ENCODE measurements around the gene DHRS7B.
A peak's percentile ranks its signal among the peaks of the same experiment; 100 is the strongest.
"Not testable (repeated sequence)": the region's sequence is repeated elsewhere in the genome, so short reads cannot be mapped to it uniquely, and the experiment has no call there.

The DHRS7B gene, protein sequence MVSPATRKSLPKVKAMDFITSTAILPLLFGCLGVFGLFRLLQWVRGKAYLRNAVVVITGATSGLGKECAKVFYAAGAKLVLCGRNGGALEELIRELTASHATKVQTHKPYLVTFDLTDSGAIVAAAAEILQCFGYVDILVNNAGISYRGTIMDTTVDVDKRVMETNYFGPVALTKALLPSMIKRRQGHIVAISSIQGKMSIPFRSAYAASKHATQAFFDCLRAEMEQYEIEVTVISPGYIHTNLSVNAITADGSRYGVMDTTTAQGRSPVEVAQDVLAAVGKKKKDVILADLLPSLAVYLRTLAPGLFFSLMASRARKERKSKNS

DNA sequence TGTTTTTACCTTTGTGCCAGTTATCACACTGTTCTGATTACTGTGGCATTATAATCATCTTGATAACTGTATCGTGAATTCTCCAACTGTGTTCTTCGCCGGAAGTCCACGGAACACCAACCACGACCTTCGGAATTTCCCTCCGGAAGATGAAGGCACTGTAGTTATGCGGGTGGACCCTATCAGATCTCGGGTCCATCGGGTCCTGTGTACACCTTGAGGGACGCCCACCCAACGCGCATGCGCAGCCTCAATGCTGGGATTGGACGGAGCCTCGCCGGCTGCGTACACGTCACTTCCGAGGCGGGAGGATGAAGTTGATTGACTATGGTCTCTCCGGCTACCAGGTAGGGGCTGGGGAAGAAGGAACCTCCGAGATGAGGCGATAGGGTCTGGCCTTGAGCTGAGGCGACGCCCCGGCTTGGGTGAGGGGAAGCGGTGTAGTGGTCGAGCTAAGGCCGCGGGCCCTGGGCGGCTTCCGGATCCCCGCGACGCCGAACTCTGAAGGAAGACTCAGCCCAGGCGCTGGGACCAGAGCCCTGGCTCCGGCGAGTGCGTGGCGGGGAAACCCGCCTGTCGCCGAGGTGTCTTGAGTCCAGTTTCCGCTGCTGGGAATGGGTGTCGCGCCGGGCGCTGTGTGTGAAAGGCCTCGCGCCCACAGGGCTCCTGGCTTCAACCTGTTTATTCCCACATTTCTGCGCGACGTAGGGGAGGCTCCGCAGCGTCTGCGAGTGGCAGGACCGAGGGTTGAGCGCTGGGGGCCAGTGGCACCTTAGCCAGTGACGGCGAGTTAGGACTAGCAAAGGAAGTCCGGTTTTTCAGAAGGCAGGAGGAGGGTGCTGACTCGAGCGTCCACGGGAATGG, at the start of gene DHRS7B:
Gene DHRS7B, plus strand, starts transcription at position 320 of the 864 bp plus-strand sequence. Its CDS starts 8 bp downstream, at position 328.
- DNase-seq: peak; percentile 96
- in situ Hi-C loops (cut with HindIII; ENCODE audit: low pct_ligation_motif_present, low pct_unique_long_range_greater_than_20kb, low sequenced_read_pairs): no loop called here

DNA sequence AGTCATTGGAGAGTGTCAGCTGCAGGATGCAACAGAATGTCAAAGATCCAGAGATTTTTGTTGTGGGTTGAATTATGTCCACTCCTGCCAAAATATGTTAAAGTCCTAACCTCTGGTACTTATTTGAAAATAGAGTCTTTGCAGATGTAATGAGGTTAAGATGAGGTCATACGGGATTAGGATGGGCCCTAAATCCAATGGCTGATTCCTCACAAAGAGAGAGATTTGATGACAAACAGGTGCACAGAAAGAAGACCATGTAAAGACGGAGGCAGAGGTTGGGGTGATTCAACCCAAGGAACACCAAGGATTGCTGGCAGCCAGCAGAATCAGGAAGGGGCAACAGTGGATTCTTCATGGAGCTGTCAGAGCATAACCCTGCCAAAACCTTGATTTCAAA, 49.5 kb upstream of the DHRS7B start:
- in situ Hi-C loops (cut with HindIII; ENCODE audit: low pct_ligation_motif_present, low pct_unique_long_range_greater_than_20kb, low sequenced_read_pairs): no loop called here

DNA sequence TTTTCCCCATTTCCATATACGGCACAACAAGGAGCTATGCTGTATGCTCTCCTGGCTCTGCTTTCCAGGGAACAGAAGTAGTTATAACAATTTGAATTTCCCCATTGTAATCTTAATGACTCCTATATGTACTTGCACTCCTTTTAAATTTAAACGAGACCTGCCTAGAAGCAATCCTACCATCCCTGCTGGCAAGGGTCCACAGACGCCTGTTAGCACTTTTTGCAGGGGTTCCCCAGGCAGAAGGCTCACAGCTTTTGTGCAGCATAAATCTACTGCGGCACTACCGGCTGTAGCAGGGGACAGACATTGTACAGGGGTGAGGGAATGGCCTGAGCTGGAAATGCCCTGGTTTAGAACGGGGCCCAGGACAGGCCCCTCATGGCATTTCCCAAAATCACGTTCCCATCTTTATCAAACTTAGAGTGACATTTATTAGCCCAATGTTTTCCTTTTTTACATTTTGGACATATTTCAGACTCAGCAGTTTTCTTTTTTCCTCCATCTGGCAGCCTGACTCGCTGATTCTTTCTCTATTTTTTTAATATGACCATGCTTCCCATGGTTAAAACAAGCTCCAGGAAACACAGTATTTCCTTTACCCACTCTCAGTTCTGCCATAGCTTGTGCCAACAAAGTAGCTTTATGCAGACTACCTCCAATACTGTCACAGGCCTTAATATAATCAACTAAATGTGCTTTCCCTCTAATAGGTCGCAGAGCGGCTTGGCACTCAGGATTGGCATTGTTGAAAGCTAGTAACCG, 48.6 kb upstream of the DHRS7B start:
- in situ Hi-C loops (cut with HindIII; ENCODE audit: low pct_ligation_motif_present, low pct_unique_long_range_greater_than_20kb, low sequenced_read_pairs): no loop called here

More for the DNA sequence above, 49.5 kb upstream of the DHRS7B start:
- no peak for DNase-seq

DNA sequence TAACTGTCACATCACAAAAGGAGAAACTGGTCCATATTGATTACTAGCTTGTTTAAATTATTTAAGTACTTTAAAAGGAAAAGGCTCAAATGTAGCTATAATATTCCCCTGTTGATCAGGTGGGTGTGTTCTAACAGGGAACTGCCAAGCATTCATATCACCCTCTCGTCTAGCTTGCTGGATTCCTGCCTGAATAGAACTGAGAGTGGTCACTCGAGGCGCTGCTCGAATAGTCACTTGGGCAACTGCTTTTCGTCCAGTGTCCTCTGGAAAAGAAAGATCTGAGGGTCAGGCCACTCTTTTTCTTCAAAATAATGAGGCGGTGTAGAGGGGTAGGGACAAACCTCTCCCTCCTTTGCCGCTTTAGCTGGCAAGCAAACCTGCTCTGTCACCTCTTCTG, 47.6 kb upstream of the DHRS7B start:
- no peak for DNase-seq
- in situ Hi-C loops (cut with HindIII; ENCODE audit: low pct_ligation_motif_present, low pct_unique_long_range_greater_than_20kb, low sequenced_read_pairs): no loop called here

More for the DNA sequence above, 48.6 kb upstream of the DHRS7B start:
- DNase-seq: no peak

DNA sequence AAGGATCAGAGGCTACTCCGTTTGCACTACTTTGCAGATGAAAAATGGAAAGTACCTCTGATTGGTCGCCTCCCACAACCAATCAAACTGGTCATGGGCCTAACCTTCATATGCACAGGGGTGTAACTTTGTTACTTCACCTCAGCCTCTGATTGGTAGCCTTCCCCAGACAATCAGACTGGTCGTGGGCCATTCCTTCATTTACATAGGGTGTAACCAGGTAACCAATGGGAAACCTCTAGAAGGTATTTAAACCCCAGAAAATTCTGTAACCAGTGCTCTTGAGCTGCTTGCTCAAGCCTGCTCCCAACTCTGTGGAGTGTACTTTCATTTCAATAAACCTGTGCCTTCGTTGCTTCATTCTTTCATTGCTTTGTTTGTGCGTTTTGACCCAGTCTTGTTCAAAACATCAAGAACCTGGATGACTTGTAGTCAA, 44.7 kb upstream of the DHRS7B start:
- in situ Hi-C loops (cut with HindIII; ENCODE audit: low pct_ligation_motif_present, low pct_unique_long_range_greater_than_20kb, low sequenced_read_pairs): no loop called here
- peak; percentile 47 for DNase-seq

DNA sequence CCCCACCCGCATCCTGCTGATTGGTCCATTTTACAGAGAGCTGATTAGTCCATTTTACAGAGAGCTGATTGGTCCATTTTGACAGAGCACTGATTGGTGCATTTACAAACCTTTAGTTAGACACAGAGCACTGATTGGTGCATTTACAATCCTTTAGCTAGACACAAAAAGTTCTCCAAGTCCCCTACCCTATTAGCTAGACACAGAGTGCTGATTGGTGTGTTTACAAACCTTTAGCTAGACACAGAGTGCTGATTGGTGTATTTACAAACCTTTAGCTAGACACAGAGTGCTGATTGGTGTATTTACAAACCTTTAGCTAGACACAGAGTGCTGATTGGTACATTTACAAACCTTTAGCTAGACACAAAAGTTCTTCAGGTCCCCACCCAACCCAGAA, 41.5 kb upstream of the DHRS7B start:
- in situ Hi-C loops (cut with HindIII; ENCODE audit: low pct_ligation_motif_present, low pct_unique_long_range_greater_than_20kb, low sequenced_read_pairs); DNase-seq: not testable (repeated sequence)

DNA sequence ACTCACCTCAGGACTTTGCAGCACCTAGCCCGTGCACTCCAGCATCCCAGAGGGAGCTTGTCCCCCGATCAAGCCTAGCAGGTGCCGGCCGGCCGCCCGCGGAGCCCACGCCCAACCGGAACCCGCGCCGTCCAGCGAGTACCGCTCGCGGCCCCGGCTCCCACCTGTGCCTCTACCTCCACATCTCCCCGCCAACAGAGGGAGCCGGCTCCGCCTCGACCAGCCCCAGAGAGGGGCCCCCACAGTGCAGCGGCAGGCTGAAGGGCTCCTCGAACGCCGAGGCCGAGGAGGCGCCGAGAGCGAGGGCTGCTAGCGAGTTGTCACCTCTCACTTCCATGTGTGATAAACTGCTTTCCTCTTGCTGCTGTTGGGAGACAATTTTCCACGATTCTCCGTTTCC, 41.1 kb upstream of the DHRS7B start:
- in situ Hi-C loops (cut with HindIII; ENCODE audit: low pct_ligation_motif_present, low pct_unique_long_range_greater_than_20kb, low sequenced_read_pairs): no loop called here
- DNase-seq: no peak

DNA sequence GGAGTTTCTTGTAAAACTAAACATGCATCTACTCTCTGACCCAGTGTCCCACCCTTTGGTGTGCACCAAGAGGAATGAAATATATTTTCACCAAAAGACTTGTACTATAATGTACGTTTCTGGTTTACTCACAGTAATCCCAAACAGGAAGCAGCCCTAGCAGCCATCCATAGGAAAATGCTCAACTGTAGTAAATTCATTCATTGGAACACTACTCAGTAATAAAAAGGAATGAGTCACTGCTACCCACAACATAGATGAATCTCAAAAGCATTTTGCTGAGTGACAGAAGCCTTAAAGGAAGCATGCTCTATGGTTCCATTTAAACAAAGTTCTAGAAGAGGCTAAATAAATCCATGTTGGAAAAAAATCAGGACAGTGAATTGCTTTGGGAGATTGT, 37.6 kb upstream of the DHRS7B start:
- in situ Hi-C loops (cut with HindIII; ENCODE audit: low pct_ligation_motif_present, low pct_unique_long_range_greater_than_20kb, low sequenced_read_pairs): no loop called here
- peak; percentile 73 for DNase-seq

DNA sequence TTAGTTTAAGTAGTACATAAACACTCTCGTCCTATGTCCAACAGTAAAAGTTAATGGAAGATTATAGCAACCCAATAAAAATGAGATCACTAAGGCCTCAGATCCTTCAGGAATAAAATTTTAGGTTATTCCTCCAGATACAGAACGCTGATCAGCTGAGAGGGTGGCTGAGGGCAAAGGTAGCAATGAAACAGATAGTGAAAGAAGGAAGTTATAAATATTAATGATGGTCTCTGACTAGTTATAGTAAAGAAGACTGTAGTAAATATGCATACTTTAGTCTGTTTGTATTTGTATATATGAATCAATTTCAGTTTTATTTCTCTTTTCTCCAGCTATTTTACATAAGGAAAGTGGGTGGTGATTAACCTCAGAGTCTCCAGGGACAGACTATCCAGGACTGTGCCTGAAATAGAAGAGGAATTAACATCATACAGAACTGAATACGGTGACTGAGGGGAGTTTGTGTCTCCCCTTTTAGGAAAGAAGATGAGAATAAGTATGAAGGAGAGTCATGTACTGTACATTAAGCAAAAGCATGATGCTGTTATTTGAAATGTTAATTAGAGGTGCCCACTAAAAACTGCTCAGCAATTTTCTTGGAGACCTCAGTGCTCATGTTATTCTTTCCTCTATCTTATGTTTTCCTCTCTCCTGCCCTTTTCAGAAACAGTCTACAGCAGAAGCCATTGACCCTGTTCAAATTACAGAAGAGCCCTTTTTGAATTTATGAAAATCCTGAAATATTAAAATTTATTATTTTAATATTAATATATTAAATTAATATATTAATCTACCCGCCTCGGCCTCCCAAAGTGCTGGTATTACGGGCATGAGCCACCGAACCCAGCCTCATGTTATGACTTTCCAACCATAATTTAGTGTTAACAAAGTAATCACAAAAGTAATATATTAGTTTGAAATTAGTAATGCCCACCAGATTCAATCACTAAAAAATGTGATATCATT, 36.5 kb upstream of the DHRS7B start:
- in situ Hi-C loops (cut with HindIII; ENCODE audit: low pct_ligation_motif_present, low pct_unique_long_range_greater_than_20kb, low sequenced_read_pairs): no loop called here

DNA sequence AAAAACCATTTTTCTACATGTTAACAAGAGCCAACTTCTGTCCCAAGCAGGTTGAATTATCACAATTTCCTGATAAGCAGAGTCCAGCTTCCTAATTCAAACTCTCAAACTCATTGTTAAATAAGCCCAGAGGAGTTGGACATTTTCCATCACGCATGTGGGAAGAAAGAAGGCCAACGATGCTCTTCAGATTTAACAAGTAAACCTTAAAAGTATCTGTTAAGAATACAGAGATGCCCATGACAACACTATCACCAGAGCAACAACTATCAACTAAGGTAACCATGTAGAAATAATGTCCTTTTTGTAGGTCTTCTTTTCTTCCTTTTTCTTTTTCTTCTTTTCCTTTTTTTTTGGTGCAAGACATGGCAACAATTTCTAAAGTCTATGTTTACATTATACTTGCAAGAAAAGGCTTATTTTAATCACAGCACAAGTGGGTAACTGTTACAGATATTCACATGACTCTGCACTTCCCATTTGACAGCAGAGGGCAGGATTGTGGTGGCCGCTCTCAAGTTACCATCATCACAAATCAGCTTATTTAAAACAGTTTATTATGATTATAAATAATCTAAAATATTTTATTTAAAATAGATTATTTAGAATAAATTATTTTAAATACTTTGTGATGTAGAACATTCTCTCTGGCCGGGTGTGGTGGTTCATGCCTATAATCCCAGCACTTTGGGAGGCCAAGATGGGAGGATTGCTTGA, 35.7 kb upstream of the DHRS7B start:
- in situ Hi-C loops (cut with HindIII; ENCODE audit: low pct_ligation_motif_present, low pct_unique_long_range_greater_than_20kb, low sequenced_read_pairs): no loop called here
- DNase-seq: no peak

More for the DNA sequence above, 36.5 kb upstream of the DHRS7B start:
- DNase-seq: no peak

DNA sequence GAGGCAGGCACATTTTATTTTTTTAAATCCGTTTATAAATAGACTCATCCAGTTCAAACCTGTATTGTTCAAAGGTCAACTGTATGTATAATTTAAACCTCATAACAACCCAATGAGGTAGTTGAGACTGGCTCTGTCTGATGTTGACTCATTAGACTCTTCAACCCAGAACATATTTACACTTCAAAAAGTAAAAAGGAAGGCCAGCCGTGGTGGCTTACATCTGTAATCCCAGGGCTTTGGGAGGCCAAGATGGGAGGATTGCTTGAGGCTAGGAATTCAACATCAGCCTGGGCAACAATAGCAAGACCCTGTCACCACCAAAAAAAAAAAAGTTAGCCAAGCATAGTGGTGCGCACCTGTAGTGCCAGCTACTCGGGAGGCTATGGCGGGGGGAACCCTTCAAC, 32.5 kb upstream of the DHRS7B start:
- DNase-seq: no peak
- in situ Hi-C loops (cut with HindIII; ENCODE audit: low pct_ligation_motif_present, low pct_unique_long_range_greater_than_20kb, low sequenced_read_pairs): no loop called here

DNA sequence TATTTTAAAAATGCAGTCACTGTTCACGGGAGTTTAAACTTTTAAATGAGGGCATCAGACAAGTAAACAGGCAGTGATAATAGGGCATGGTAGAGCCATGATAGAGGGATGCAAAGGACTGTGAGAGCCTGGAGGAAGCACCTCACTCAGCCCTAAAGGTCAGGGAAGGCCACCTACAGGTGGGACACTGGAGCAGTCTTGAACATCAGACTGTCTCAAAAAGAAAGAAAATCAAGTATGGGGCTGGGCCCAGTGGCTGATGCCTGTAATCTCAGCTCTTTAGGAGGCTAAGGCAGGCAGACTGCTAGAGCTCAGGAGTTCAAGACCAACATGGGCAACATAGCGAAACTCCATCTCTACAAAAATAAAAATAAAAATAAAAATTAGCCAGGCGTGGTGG, 31.0 kb upstream of the DHRS7B start:
- no peak for DNase-seq

DNA sequence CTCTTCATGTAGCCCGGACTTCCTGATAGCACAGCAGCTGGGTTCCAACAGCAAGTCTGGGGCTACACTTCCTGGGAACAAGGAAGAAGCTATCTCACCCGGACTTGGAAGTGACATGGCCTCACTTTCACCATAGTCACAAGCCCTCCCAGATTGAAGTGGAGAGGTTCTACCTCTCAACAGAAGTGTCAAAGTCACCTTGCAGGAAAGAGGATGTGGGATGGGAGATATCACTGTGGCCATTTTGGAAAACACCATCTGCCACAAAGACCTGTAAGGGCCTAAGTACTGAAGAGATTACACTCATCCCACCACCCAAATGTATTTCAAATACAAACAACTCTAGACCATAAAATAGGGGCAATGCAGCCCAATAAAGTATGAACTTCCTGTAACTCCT, 29.9 kb upstream of the DHRS7B start:
- in situ Hi-C loops (cut with HindIII; ENCODE audit: low pct_ligation_motif_present, low pct_unique_long_range_greater_than_20kb, low sequenced_read_pairs): no loop called here
- no peak for DNase-seq

More for the DNA sequence above, 31.0 kb upstream of the DHRS7B start:
- in situ Hi-C loops (cut with HindIII; ENCODE audit: low pct_ligation_motif_present, low pct_unique_long_range_greater_than_20kb, low sequenced_read_pairs): no loop called here

DNA sequence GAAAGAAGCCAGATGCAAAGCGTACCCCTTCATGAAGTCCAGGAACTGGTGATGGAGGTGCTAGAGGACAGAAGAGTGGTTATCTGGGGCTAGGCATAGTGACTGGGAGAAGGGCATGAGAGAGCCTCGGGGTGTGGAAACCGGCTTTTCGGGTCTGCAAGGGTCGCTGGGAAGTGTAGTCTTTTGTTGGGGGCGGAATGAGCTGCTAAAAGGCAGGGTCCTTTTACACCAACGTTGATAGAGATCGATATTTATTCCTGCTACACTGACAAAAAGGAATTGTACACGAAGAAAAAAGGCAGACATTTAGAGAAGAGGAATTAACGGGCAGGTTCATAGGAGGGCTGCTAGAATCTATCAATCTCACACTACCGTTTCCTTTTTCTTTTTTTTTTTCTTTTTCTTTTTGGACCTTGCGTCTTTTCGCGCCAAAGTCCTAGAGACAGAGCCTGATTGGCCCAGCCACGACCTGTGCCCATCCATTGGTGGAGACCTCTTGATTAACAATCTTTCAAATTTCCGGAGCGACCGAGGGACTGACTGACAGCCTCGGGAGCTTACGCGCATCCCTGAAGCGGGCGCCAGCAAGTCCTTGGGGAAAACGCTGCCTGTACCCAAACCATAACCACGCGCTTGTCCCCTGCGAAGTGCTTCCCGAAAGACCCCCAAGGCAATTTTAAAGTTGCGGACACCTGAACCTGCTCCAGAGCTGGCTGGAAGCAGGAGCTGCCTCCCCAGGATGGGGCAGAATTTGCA, 27.7 kb upstream of the DHRS7B start:
- in situ Hi-C loops (cut with HindIII; ENCODE audit: low pct_ligation_motif_present, low pct_unique_long_range_greater_than_20kb, low sequenced_read_pairs): no loop called here
- peak; percentile 87 for DNase-seq

DNA sequence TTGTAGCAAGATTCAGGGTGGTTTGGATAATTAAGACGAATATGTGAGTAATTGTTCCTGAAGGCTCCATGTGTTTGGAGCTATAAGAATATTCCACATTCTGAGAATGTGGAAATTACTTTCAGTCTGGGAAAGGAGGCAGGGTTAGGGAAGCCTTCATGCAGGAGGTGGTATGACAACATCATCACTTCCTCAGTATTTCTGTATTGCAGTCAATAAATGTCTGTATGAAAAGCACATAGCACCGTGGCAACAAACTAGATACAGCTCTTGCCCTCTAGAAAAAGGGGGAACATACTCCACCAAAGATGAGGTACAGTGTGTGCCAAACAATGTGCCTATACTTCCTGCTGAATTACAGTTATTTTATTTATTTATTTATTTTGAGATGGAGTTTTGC, 26.1 kb upstream of the DHRS7B start:
- in situ Hi-C loops (cut with HindIII; ENCODE audit: low pct_ligation_motif_present, low pct_unique_long_range_greater_than_20kb, low sequenced_read_pairs): no loop called here

DNA sequence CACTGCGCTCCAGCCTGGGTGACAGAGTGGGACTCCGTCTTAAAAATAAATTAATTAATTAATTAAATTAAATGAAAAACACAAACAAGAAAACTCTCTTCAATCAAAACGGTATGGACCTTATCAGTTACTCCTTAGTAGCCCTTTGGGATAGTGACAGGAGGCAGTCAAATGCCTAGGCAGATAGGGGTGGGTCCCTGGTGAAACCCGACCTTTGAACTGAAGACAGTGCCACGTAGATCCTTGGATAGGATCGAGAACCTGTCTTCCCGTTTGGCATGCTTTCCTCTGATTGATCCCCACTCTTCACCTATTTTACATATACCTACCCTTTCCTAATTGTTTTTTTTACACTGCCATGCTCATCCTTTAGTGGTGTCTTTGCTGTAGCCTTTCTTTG, 22.2 kb upstream of the DHRS7B start:
- in situ Hi-C loops (cut with HindIII; ENCODE audit: low pct_ligation_motif_present, low pct_unique_long_range_greater_than_20kb, low sequenced_read_pairs): no loop called here
- no peak for DNase-seq

More for the DNA sequence above, 26.1 kb upstream of the DHRS7B start:
- DNase-seq: no peak

Data from ACHN (cell line).